Measurements from ENCODE around the gene ALCAM. TPM values are rescaled to one million over a fixed set of nuclear protein-coding genes. Genes with fewer than 3 reads are reported as not detected.

The ALCAM gene
- total and polyA plus RNA-seq, 2 donors (not counting 3 experiments of a cell fraction or from before 2014, with no cell fraction given) = 46.3 to 118 TPM

DNA sequence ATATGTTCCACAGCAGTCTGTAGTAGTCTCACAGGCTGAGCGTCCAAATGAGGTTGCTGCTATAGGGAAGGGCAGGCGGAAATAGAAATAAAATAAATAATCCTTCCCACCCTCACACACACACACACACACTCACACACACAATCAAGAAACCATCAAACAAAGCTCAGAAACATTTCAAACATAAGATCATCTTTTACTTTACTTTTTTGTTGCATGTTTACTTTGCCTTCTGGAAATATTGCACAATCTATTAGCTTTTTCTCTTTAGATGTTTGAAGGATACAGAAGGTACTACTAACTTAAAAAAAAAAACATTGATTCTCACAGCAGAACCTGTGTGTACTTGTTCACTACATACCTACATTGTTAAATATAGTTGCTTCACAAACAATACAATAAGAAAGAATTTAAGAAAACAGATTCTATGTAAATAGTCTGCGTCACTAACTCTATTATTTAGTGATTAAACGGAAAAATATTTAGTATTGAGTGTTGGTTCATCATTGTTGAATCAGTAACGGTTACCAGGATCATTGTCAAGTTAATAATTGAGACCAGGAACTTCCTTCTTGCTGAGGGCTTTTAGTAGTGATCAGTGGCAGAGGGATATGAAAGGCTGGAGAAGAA, 20.5 kb downstream of the ALCAM start:
- Histone ChIP-seq H3K27ac (ENCODE audit: insufficient read depth, low read depth, low read length) (no peak overlapping the region), H3K9me1 (replicated peaks; ENCODE audit: control insufficient read depth, extremely low read depth, insufficient read depth, low read length) (peaks cover 2% of the 10 kb centered on the region), H3K9ac (replicated peaks; ENCODE audit: extremely low read depth, insufficient read depth, low read length) (no peak overlapping the region), H3K36me3 (ENCODE audit: control insufficient read depth in 2 of 2, extremely low read depth in 1 of 2, insufficient read depth in 2 of 2, low read length in 2 of 2) (no peaks in the 10 kb centered on the region), H2AFZ (ENCODE audit: low read depth, low read length) (no peak overlapping the region), H3K79me2 (ENCODE audit: control insufficient read depth, insufficient read depth, low read length) (peaks cover 49% of the 10 kb centered on the region), H3K4me1 (ENCODE audit: control insufficient read depth, extremely low read depth, insufficient read depth, low read length) (no peaks in the 10 kb centered on the region), H3K4me3 (replicated peaks in 1 of 3; ENCODE audit: insufficient read depth in 1 of 3, low read depth in 1 of 3, low read length in 3 of 3) (no peak overlapping the region), H4K20me1 (replicated peaks; ENCODE audit: control insufficient read depth, extremely low read depth, insufficient read depth, low read length) (no peaks in the 10 kb centered on the region), H3K27me3 (ENCODE audit: control insufficient read depth in 2 of 2, insufficient read depth in 2 of 2, low read length in 2 of 2) (no peaks in the 10 kb centered on the region), H3K4me2 (ENCODE audit: insufficient read depth, low read length) (no peak overlapping the region), H3K9me3 (replicated peaks; ENCODE audit: control insufficient read depth, insufficient read depth, low read length) (no peaks in the 10 kb centered on the region)
- ChIA-PET CTCF (interaction anchor here (0.8 kb wide), 1 partner anchor 10 kb away, joined by 3 read pairs; no protein-coding TSS in a partner anchor), POLR2A (no interaction called here)
- dilution Hi-C loops (cut with MboI; ENCODE audit: extremely low pct_ligation_motif_present, low sequenced_read_pairs) = no loop called here
- BruUV-seq (replicated peaks) = no TSS peak
- FAIRE-seq (no peak), DNase-seq (ENCODE audit: low read depth, low spot score) (no peak)
- TF ChIP-seq MYC (IDR thresholded peaks at IDR 0.05; ENCODE audit: low read depth, low read length) (no peak), POLR2A (IDR thresholded peaks at IDR 0.05; ENCODE audit: low read depth, low read length) (no peak), GATA2 (IDR thresholded peaks at IDR 0.05; ENCODE audit: insufficient read depth, insufficient read length, low read depth, low read length) (no peak), JUN (IDR thresholded peaks at IDR 0.05; ENCODE audit: borderline replicate concordance, insufficient read depth, insufficient read length, low read depth) (no peak), EZH2 (IDR thresholded peaks at IDR 0.05; ENCODE audit: borderline replicate concordance, low read depth, low read length, severe bottlenecking) (no peak), FOS (IDR thresholded peaks at IDR 0.05; ENCODE audit: borderline replicate concordance, insufficient read depth, low read length) (no peak), POLR2AphosphoS5 (IDR thresholded peaks at IDR 0.05; ENCODE audit: insufficient read depth, low read depth, low read length) (no peak)
- TF ChIP-seq, protein P1, sequence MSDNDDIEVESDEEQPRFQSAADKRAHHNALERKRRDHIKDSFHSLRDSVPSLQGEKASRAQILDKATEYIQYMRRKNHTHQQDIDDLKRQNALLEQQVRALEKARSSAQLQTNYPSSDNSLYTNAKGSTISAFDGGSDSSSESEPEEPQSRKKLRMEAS (IDR thresholded peaks at IDR 0.05; ENCODE audit: insufficient read depth, insufficient read length) = no peak
- TF ChIP-seq, protein P2, sequence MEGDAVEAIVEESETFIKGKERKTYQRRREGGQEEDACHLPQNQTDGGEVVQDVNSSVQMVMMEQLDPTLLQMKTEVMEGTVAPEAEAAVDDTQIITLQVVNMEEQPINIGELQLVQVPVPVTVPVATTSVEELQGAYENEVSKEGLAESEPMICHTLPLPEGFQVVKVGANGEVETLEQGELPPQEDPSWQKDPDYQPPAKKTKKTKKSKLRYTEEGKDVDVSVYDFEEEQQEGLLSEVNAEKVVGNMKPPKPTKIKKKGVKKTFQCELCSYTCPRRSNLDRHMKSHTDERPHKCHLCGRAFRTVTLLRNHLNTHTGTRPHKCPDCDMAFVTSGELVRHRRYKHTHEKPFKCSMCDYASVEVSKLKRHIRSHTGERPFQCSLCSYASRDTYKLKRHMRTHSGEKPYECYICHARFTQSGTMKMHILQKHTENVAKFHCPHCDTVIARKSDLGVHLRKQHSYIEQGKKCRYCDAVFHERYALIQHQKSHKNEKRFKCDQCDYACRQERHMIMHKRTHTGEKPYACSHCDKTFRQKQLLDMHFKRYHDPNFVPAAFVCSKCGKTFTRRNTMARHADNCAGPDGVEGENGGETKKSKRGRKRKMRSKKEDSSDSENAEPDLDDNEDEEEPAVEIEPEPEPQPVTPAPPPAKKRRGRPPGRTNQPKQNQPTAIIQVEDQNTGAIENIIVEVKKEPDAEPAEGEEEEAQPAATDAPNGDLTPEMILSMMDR (IDR thresholded peaks at IDR 0.05; ENCODE audit: extremely low read depth in 1 of 2, insufficient read depth in 1 of 2, low read depth in 1 of 2, low read length in 2 of 2) = no peak
- intact Hi-C loops (cut with micrococcal nuclease) = no loop called here
